Stimulated activated CD8-positive, alpha-beta memory T cell treated with anti-CD3 and anti-CD28 coated beads, Interleukin-12 subunit alpha, Interleukin-12 subunit beta, amount 100 ng/mL, for 24 hours (primary cell): ENCODE results near the gene CNTN4.

Source experiments
- DNase-seq: peaks from one replicate; pipeline ENCODE4 v3.0.0-alpha.2; 2020; ENCODE audit errors: extremely low read depth

The CNTN4 gene

GRCh38 chr3:2266606-2267005 is 167.9 kb downstream of the CNTN4 start:
- DNase-seq, result no peak

- DNase-seq, result no peak
Measured at GRCh38 chr3:2268779-2269178, 170.1 kb downstream of the CNTN4 start.

- DNase-seq, result no peak
Measured at GRCh38 chr3:2274526-2274925, 175.9 kb downstream of the CNTN4 start.

GRCh38 chr3:2283818-2284217 is 185.2 kb downstream of the CNTN4 start:
- no peak for DNase-seq

GRCh38 chr3:2300938-2301337 is 202.3 kb downstream of the CNTN4 start:
- no peak for DNase-seq

GRCh38 chr3:2301361-2301760 is 202.7 kb downstream of the CNTN4 start:
- DNase-seq, result no peak

GRCh38 chr3:2303566-2303965 is 204.9 kb downstream of the CNTN4 start:
- no peak for DNase-seq

- no peak for DNase-seq
Measured at GRCh38 chr3:2311022-2311421, 212.4 kb downstream of the CNTN4 start.

- no peak for DNase-seq
Measured at GRCh38 chr3:2317521-2317920, 218.9 kb downstream of the CNTN4 start.

GRCh38 chr3:2334921-2335320 is 236.3 kb downstream of the CNTN4 start:
- no peak for DNase-seq

- DNase-seq, result no peak
Measured at GRCh38 chr3:2343031-2343682, 244.5 kb downstream of the CNTN4 start.

- DNase-seq, result no peak
Measured at GRCh38 chr3:2352134-2352762, 253.6 kb downstream of the CNTN4 start.

- no peak for DNase-seq
Measured at GRCh38 chr3:2354702-2355101, 256.0 kb downstream of the CNTN4 start.

GRCh38 chr3:2356298-2356950 is 257.8 kb downstream of the CNTN4 start:
- DNase-seq, result no peak

GRCh38 chr3:2360815-2361214 is 262.1 kb downstream of the CNTN4 start:
- no peak for DNase-seq

GRCh38 chr3:2362122-2362521 is 263.5 kb downstream of the CNTN4 start:
- no peak for DNase-seq

GRCh38 chr3:2363854-2364253 is 265.2 kb downstream of the CNTN4 start:
- DNase-seq, result no peak

GRCh38 chr3:2370317-2370716 is 271.7 kb downstream of the CNTN4 start:
- no peak for DNase-seq

- no peak for DNase-seq
Measured at GRCh38 chr3:2372306-2372705, 273.6 kb downstream of the CNTN4 start.

GRCh38 chr3:2375376-2375775 is 276.7 kb downstream of the CNTN4 start:
- no peak for DNase-seq

- no peak for DNase-seq
Measured at GRCh38 chr3:2377281-2377680, 278.6 kb downstream of the CNTN4 start.

- DNase-seq, result no peak
Measured at GRCh38 chr3:2390926-2391532, 292.4 kb downstream of the CNTN4 start.

- no peak for DNase-seq
Measured at GRCh38 chr3:2391896-2392295, 293.2 kb downstream of the CNTN4 start.
